GM23338 (cell line): ENCODE data around the gene PDE1A. TPM values are rescaled to one million over a fixed set of nuclear protein-coding genes. Genes with fewer than 3 reads are reported as not detected.

Source experiments
- ATAC-seq: fragments of 200-7000 bp; cut with Tn5 transposase; 3 replicates; pipeline ENCODE4 v1.9.1; 2020
- DNase-seq: peaks from one replicate; pipeline ENCODE4 v3.0.0-alpha.2; 2015; ENCODE audit warnings: low spot score
- H2AFZ ChIP-seq: fragments of 200-600 bp; sonication (generic); 2 replicates; pipeline ENCODE4 v1.8.0; 2016; ENCODE audit warnings: antibody characterized with exemption, mild to moderate bottlenecking, moderate library complexity
- H3F3A ChIP-seq: fragments of 200-600 bp; sonication (generic); replicated peaks from 2 replicates; pipeline ENCODE4 v1.8.0; 2017; ENCODE audit warnings: antibody characterized with exemption, mixed run types, low read depth
- H3K27ac ChIP-seq: fragments of 200-600 bp; sonication (generic); 2 replicates; pipeline ENCODE4 v1.6.1; 2016; ENCODE audit warnings: low read depth
- H3K27me3 ChIP-seq: fragments of 200-600 bp; sonication (generic); 2 replicates; pipeline ENCODE4 v1.8.0; 2016; ENCODE audit warnings: mild to moderate bottlenecking, mixed run types, moderate library complexity; ENCODE audit not compliant: insufficient read depth
- H3K36me3 ChIP-seq: fragments of 200-600 bp; sonication (generic); 2 replicates; pipeline ENCODE4 v1.8.0; 2016; ENCODE audit warnings: mild to moderate bottlenecking; ENCODE audit not compliant: insufficient read depth
- H3K4me1 ChIP-seq: fragments of 200-600 bp; sonication (generic); 2 replicates; pipeline ENCODE4 v1.8.0; 2016; ENCODE audit warnings: mild to moderate bottlenecking, moderate library complexity; ENCODE audit not compliant: insufficient read depth
- H3K4me2 ChIP-seq: fragments of 200-600 bp; sonication (generic); 2 replicates; pipeline ENCODE4 v1.7.1; 2017; ENCODE audit warnings: mixed run types
- H3K4me3 ChIP-seq: fragments of 200-600 bp; sonication (generic); 2 replicates; pipeline ENCODE4 v1.6.1; 2016; ENCODE audit warnings: mixed run types
- H3K79me2 ChIP-seq: fragments of 200-600 bp; sonication (generic); replicated peaks from 2 replicates; pipeline ENCODE4 v1.8.0; 2017; ENCODE audit warnings: mild to moderate bottlenecking; ENCODE audit not compliant: insufficient read depth
- H3K9me2 ChIP-seq: fragments of 200-600 bp; sonication (generic); 2 replicates; pipeline ENCODE4 v1.8.0; 2017; ENCODE audit not compliant: insufficient read depth
- H4K20me1 ChIP-seq: fragments of 200-600 bp; sonication (generic); replicated peaks from 2 replicates; pipeline ENCODE4 v1.8.0; 2017; ENCODE audit warnings: mild to moderate bottlenecking; ENCODE audit not compliant: insufficient read depth
- H3K27ac Mint-ChIP-seq: 2 replicates; pipeline ENCODE4 v1.8.0; 2020; ENCODE audit warnings: inconsistent platforms, mild to moderate bottlenecking, moderate library complexity, mixed read lengths
- H3K27me3 Mint-ChIP-seq: 3 replicates; pipeline ENCODE4 v1.8.0; 2022; ENCODE audit warnings: low read depth, mild to moderate bottlenecking, moderate library complexity, mixed read lengths, inconsistent platforms; ENCODE audit not compliant: insufficient read depth, poor library complexity
- H3K36me3 Mint-ChIP-seq: 3 replicates; pipeline ENCODE4 v1.8.0; 2021; ENCODE audit warnings: low read depth, mild to moderate bottlenecking, inconsistent platforms, moderate library complexity, mixed read lengths
- H3K4me1 Mint-ChIP-seq: 3 replicates; pipeline ENCODE4 v1.8.0; 2020; ENCODE audit warnings: mild to moderate bottlenecking, inconsistent platforms, mixed read lengths
- H3K4me3 Mint-ChIP-seq: 3 replicates; pipeline ENCODE4 v1.8.0; 2021; ENCODE audit warnings: moderate library complexity, mild to moderate bottlenecking, inconsistent platforms, mixed read lengths
- H3K9me3 Mint-ChIP-seq: 3 replicates; pipeline ENCODE4 v1.8.0; 2020; ENCODE audit warnings: moderate library complexity, mild to moderate bottlenecking, inconsistent platforms, mixed read lengths
- CREB1 ChIP-seq: fragments of 250-450 bp; sonication (Bioruptor Pico); IDR thresholded peaks from 2 replicates; pipeline ENCODE4 v1.5.0; 2020; ENCODE audit warnings: low read depth, mild to moderate bottlenecking, moderate library complexity
- JUNB ChIP-seq: IDR thresholded peaks from one replicate; pipeline ENCODE4 v1.6.1; 2016; ENCODE audit warnings: antibody characterized with exemption; ENCODE audit not compliant: unreplicated experiment
- POLR2AphosphoS5 ChIP-seq: IDR thresholded peaks from 2 replicates; pipeline ENCODE4 v1.6.1; 2016; ENCODE audit warnings: antibody characterized with exemption, low read depth
- STAT1 ChIP-seq: IDR thresholded peaks from one replicate; pipeline ENCODE4 v1.6.1; 2016; ENCODE audit warnings: antibody characterized with exemption; ENCODE audit not compliant: unreplicated experiment
- ZNF114 ChIP-seq: fragments of 250-450 bp; sonication (Bioruptor Pico); IDR thresholded peaks from 2 replicates; pipeline ENCODE4 v1.5.0; 2020; ENCODE audit warnings: mild to moderate bottlenecking, moderate library complexity
- polyA plus RNA-seq: library from polyadenylated mRNA; unstranded; fragments of >200 nt; fragmentation: Nextera tagmentation; extraction: Ambion mirVana; gene quantifications from 2 replicates; pipeline ENCODE4 v1.2.1, GENCODE V29; 2016
- total RNA-seq: library from RNA; depleted of rRNA; stranded (reverse); fragments of >200 nt; shearing (Covaris generic); gene quantifications from 2 replicates; pipeline ENCODE4 v1.2.3, GENCODE V29; 2014
- TF ChIP-seq, protein P1 (sequence below): fragments of 250-450 bp; sonication (Bioruptor Pico); IDR thresholded peaks from 2 replicates; pipeline ENCODE4 v1.5.0; 2020; ENCODE audit warnings: mild to moderate bottlenecking, moderate library complexity
- TF ChIP-seq, protein P2 (sequence below): IDR thresholded peaks from one replicate; pipeline ENCODE4 v1.6.1; 2018; ENCODE audit warnings: antibody characterized with exemption; ENCODE audit not compliant: unreplicated experiment
- TF ChIP-seq, protein P3 (sequence below), 2 experiments: fragments of 200-600 bp in 1 of 2; sonication (generic) in 1 of 2; conservative IDR thresholded peaks; 2 replicates each; pipeline versions ENCODE4 v1.5.1 to v1.6.1; 2016 to 2017; ENCODE audit warnings: antibody characterized with exemption in 2 of 2, low read depth in 2 of 2, mild to moderate bottlenecking in 2 of 2, moderate library complexity in 1 of 2

The PDE1A gene
- total and polyA plus RNA-seq, 2 experiments from 2014 or later = 0.28 to 0.31 TPM

DNA sequence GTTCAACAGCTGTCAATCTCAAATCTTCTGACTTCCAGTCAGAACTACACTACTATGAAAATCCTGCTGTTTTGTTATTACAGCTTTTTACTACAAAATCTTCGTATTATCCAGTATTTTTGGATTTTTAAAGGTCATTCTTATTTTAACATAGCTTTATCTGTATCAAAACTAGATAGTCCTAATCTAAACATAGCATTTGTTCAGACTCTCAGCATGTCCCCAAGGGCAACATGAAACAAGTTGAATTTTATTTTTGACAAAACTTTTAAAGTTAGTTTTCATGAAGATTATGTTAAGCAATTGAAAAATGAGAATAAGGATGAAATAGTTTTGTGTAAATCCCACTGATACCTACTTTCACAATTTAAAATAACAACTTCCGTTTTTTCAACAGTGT, 48.1 kb downstream of the PDE1A start (continued):
- TF ChIP-seq, protein P1, sequence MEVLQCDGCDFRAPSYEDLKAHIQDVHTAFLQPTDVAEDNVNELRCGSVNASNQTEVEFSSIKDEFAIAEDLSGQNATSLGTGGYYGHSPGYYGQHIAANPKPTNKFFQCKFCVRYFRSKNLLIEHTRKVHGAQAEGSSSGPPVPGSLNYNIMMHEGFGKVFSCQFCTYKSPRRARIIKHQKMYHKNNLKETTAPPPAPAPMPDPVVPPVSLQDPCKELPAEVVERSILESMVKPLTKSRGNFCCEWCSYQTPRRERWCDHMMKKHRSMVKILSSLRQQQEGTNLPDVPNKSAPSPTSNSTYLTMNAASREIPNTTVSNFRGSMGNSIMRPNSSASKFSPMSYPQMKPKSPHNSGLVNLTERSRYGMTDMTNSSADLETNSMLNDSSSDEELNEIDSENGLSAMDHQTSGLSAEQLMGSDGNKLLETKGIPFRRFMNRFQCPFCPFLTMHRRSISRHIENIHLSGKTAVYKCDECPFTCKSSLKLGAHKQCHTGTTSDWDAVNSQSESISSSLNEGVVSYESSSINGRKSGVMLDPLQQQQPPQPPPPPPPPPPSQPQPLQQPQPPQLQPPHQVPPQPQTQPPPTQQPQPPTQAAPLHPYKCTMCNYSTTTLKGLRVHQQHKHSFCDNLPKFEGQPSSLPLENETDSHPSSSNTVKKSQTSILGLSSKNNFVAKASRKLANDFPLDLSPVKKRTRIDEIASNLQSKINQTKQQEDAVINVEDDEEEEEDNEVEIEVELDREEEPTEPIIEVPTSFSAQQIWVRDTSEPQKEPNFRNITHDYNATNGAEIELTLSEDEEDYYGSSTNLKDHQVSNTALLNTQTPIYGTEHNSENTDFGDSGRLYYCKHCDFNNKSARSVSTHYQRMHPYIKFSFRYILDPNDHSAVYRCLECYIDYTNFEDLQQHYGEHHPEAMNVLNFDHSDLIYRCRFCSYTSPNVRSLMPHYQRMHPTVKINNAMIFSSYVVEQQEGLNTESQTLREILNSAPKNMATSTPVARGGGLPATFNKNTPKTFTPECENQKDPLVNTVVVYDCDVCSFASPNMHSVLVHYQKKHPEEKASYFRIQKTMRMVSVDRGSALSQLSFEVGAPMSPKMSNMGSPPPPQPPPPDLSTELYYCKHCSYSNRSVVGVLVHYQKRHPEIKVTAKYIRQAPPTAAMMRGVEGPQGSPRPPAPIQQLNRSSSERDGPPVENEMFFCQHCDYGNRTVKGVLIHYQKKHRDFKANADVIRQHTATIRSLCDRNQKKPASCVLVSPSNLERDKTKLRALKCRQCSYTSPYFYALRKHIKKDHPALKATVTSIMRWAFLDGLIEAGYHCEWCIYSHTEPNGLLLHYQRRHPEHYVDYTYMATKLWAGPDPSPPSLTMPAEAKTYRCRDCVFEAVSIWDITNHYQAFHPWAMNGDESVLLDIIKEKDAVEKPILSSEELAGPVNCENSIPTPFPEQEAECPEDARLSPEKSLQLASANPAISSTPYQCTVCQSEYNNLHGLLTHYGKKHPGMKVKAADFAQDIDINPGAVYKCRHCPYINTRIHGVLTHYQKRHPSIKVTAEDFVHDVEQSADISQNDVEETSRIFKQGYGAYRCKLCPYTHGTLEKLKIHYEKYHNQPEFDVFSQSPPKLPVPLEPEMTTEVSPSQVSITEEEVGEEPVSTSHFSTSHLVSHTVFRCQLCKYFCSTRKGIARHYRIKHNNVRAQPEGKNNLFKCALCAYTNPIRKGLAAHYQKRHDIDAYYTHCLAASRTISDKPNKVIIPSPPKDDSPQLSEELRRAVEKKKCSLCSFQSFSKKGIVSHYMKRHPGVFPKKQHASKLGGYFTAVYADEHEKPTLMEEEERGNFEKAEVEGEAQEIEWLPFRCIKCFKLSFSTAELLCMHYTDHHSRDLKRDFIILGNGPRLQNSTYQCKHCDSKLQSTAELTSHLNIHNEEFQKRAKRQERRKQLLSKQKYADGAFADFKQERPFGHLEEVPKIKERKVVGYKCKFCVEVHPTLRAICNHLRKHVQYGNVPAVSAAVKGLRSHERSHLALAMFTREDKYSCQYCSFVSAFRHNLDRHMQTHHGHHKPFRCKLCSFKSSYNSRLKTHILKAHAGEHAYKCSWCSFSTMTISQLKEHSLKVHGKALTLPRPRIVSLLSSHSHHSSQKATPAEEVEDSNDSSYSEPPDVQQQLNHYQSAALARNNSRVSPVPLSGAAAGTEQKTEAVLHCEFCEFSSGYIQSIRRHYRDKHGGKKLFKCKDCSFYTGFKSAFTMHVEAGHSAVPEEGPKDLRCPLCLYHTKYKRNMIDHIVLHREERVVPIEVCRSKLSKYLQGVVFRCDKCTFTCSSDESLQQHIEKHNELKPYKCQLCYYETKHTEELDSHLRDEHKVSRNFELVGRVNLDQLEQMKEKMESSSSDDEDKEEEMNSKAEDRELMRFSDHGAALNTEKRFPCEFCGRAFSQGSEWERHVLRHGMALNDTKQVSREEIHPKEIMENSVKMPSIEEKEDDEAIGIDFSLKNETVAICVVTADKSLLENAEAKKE (CRISPR knock-in tag) = no peak
- TF ChIP-seq ZNF114 = no peak
- TF ChIP-seq JUNB = no peak
- TF ChIP-seq STAT1 = no peak

DNA sequence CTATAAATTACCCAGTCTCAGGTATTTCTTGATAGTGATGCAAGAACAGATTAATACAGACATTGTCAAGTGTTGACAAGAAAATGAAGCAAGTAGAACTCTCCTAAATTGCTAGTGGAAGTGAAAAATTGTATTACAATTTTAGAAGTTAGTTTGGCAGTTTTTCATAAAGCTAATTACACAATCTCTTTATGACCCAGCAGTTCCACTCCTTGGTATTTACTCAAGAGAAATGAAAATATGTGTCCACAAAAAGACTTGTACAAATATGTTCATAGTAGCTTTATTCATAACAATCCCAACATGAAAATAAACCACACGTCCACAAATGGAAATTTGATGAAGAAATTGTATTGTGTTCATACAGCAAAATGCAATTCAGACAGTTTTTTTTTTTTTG, 49.4 kb downstream of the PDE1A start:
- DNase-seq (no peak), ATAC-seq (no peak)
- Mint-ChIP-seq H3K27ac (no peak overlapping the region), H3K9me3 (peaks cover 34% of the 10 kb centered on the region), H3K4me3 (no peak overlapping the region), H3K36me3 (peaks cover 17% of the 10 kb centered on the region), H3K27me3 (peaks cover 7% of the 10 kb centered on the region), H3K4me1 (no peaks in the 10 kb centered on the region)
- Histone ChIP-seq H3K27me3 (no peaks in the 10 kb centered on the region), H3K4me3 (no peak overlapping the region), H3K4me1 (no peaks in the 10 kb centered on the region), H3K27ac (no peak overlapping the region), H3K36me3 (peaks cover 3% of the 10 kb centered on the region; the same call in 1 of the 2 replicates), H2AFZ (no peak overlapping the region), H3F3A (no peaks in the 10 kb centered on the region), H3K79me2 (no peaks in the 10 kb centered on the region), H3K9me2 (no peaks in the 10 kb centered on the region), H4K20me1 (no peaks in the 10 kb centered on the region), H3K4me2 (no peak overlapping the region)
- TF ChIP-seq, protein P2, sequence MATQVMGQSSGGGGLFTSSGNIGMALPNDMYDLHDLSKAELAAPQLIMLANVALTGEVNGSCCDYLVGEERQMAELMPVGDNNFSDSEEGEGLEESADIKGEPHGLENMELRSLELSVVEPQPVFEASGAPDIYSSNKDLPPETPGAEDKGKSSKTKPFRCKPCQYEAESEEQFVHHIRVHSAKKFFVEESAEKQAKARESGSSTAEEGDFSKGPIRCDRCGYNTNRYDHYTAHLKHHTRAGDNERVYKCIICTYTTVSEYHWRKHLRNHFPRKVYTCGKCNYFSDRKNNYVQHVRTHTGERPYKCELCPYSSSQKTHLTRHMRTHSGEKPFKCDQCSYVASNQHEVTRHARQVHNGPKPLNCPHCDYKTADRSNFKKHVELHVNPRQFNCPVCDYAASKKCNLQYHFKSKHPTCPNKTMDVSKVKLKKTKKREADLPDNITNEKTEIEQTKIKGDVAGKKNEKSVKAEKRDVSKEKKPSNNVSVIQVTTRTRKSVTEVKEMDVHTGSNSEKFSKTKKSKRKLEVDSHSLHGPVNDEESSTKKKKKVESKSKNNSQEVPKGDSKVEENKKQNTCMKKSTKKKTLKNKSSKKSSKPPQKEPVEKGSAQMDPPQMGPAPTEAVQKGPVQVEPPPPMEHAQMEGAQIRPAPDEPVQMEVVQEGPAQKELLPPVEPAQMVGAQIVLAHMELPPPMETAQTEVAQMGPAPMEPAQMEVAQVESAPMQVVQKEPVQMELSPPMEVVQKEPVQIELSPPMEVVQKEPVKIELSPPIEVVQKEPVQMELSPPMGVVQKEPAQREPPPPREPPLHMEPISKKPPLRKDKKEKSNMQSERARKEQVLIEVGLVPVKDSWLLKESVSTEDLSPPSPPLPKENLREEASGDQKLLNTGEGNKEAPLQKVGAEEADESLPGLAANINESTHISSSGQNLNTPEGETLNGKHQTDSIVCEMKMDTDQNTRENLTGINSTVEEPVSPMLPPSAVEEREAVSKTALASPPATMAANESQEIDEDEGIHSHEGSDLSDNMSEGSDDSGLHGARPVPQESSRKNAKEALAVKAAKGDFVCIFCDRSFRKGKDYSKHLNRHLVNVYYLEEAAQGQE = no peak
- TF ChIP-seq POLR2AphosphoS5 (no peak), CREB1 (CRISPR knock-in tag) (no peak)
- TF ChIP-seq, protein P3, sequence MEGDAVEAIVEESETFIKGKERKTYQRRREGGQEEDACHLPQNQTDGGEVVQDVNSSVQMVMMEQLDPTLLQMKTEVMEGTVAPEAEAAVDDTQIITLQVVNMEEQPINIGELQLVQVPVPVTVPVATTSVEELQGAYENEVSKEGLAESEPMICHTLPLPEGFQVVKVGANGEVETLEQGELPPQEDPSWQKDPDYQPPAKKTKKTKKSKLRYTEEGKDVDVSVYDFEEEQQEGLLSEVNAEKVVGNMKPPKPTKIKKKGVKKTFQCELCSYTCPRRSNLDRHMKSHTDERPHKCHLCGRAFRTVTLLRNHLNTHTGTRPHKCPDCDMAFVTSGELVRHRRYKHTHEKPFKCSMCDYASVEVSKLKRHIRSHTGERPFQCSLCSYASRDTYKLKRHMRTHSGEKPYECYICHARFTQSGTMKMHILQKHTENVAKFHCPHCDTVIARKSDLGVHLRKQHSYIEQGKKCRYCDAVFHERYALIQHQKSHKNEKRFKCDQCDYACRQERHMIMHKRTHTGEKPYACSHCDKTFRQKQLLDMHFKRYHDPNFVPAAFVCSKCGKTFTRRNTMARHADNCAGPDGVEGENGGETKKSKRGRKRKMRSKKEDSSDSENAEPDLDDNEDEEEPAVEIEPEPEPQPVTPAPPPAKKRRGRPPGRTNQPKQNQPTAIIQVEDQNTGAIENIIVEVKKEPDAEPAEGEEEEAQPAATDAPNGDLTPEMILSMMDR (conservative IDR thresholded peaks at IDR 0.05; ENCODE audit: low read depth in 2 of 2) = no peak
